Left renal cortex interstitium (tissue), 4 donors: ENCODE data around the gene CENPV. TPM values are rescaled to one million over a fixed set of nuclear protein-coding genes. Genes with fewer than 3 reads are reported as not detected.
"Not testable (repeated sequence)": the region's sequence is repeated elsewhere in the genome, so short reads cannot be mapped to it uniquely, and the experiment has no call there.

Experiments
- DNase-seq, 4 donors: peaks; one replicate each; pipeline ENCODE4 v3.0.0-alpha.2; 2013; ENCODE audit warnings: low read depth in 4 of 4, low spot score in 2 of 4, missing footprints in 1 of 4
- polyA plus RNA-seq, 4 donors: library from polyadenylated mRNA; unstranded; fragments of 120-200 nt; gene quantifications; one replicate each; pipeline ENCODE4 v1.2.1, GENCODE V29; 2013; ENCODE audit not compliant: insufficient read length in 4 of 4

The CENPV gene
- polyA plus RNA-seq, 4 donors = 62.4 to 95.7 (median 76.5) TPM

DNA sequence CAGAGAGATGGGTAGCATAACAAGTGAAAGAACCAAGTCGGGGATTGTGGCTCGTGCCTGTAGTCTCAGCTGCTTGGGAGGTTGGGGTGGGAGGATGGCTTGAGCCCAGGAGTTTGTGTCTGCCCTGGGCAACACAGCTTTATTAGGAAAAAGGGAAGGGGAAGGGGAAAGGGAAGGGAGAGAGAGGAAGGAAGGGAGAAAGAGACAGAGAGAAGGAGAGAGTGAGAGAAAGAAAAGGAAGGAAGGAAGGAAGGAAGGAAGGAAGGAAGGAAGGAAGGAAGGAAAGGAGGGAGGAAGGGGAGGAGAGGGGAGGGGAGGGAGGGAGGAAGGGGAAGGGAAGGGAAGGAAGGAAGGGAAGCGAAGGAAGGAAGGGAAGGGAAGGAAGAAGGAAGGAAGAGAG lies 33.3 kb downstream of the CENPV start:
- DNase-seq = no peak

- DNase-seq = no peak
Observed at GRCh38 chr17:16314859-16315258, 38.4 kb downstream of the CENPV start.

DNA sequence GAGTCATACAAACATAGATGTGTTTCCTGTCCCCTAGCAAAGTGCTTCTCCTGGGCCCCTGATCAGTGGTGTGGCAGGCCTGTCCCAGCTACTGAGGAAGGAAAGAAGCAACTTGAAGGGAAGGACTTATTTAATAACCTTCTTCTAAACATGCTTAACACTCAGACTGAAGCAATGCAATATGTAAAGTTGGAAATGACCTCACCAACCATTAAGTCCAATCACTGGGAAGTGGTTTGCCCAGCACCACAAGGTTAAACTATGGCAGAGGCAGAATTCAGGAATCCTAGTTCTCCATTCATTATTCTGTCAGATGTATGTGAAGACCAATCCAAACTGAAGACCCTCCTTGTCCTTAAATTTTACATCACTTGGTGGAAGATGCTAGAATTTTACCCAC lies 39.1 kb downstream of the CENPV start:
- no peak for DNase-seq

- DNase-seq = peak in 2 of 4 donors; percentile 3 to 7
Observed at GRCh38 chr17:16313139-16314090, 39.9 kb downstream of the CENPV start.

DNA sequence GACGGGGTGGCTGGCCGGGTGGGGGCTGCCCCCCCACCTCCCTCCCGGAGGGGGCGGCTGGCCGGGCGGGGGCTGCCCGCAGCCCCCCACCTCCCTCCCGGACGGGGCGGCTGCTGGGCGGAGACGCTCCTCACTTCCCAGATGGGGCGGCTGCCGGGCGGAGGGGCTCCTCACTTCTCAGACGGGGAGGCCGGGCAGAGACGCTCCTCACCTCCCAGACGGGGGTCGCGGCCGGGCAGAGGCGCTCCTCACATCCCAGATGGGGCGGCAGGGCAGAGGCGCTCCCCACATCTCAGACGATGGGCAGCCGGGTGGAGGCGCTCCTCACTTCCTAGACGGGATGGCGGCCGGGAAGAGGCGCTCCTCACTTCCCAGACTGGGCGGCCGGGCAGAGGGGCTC lies 41.2 kb downstream of the CENPV start:
- DNase-seq = not testable (repeated sequence)

GRCh38 chr17:16306211-16306610 lies 47.1 kb downstream of the CENPV start:
- DNase-seq = no peak

DNA sequence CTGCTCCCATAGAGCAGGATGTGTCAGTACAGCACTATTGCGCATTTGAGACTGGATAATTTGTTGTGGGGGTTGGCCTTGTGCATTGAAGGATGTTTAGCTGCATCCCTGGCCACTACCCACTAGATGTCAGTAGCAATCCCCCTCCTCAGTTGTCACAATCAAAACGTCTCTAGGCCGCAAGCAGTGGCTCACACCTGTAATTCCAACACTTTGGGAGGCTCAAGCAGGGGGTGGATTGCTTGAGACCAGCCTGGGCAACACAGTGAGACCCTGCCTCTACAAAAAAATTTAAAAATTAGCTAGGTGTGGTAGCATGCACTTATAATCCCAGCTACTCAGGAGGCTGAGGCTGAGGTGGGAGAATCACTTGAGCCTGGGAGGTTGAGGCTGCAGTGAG lies 48.4 kb downstream of the CENPV start:
- DNase-seq = no peak

DNA sequence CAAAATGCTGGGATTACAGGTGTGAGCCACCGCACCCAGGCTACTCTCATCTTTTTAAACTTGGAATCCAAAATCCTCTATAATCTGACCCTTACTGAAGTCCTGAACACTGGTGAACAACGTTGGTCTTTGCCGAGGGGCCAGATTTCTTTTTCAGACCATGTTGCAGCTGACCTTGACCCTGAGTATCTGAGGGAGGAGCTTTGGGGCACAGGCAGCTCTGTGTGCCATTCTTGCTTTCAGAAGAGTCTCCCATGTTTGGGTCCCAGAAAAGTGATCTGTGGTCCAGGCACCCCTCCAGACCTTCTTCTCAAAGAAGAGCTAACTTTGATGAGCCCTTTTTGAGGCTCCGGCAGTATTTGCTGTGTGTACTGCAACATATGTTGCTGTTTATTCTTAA lies 50.4 kb downstream of the CENPV start:
- DNase-seq = no peak

- DNase-seq = no peak
Observed at GRCh38 chr17:16301963-16302855, 51.1 kb downstream of the CENPV start.

- no peak for DNase-seq
Observed at GRCh38 chr17:16300554-16300953, 52.7 kb downstream of the CENPV start.

DNA sequence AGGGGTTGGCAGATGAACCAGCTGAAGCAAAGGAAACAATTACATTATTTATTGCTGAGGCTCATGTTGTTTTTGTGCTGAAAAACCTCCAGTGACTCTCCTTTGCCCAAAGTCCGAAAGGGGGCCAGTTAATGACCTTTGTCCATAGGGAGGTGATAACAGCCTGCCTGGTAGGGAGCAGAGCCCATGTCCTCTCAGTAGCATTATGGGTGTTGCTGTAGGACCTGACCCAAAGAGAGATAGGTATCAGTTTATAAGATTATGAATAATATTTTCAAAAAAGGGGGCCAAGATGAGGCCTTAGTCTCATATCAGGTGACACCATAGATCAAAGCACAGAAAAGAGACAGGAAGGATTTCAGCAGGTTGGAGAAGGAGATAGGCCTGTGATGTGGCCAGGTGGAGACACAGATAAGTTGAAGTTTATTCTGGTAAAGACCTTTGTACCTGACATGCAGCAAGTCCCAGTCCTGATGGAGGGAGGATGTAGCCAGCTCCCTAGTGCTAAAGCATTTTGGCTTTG lies 55.1 kb downstream of the CENPV start:
- no peak for DNase-seq

GRCh38 chr17:16297367-16298139 lies 55.7 kb downstream of the CENPV start:
- DNase-seq = no peak

DNA sequence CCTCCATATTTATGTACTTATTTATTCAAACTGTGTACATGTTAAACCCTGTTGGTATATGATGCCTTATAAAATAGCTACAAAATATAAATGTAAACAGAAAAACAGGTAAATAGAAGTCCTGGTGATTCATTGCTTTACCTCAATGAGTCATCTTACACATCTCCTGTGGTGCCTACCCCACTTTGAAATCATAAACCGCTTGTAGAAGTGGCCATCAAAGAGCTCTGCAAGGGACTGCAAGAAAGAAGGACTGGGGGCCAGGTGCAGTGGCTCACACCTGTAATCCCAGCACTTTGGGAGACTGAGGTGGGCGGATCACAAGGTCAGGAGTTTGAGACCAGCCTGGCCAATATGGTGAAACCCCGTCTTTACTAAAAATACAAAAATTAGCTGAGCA lies 57.2 kb downstream of the CENPV start:
- DNase-seq = not testable (repeated sequence)

DNA sequence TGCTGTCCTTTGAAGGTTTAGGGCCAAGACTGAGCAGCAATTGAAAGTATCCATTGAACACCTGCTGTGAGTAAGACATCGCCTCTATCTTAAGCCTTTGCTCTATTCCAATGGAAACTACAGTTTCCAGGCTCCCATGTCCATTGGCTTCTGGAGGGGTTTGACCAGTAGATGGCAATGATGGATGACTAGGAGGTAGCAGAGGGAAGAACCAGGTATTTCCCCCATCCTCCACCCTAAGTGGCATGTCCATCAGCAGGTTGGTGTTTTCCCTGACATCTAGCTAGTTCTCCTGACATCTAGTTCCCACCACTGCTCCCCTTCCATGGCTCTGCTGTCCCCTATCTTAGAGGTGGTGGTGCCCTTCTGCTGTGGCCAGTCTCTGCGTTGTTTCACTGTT lies 58.7 kb downstream of the CENPV start:
- no peak for DNase-seq

GRCh38 chr17:16293931-16294330 lies 59.3 kb downstream of the CENPV start:
- DNase-seq = no peak

Other genes with a start within 250 kb of the CENPV start
- 100 to 1,000 TPM in 2 of 4 donors, 10 to 100 TPM in 2; 90.0 to 115 (median 103) TPM for gene NCOR1, start 137.9 kb downstream of the CENPV start, polyA plus RNA-seq
- 10 to 100 TPM; 21.5 to 47.6 (median 32.6) TPM for gene PIGL, start 136.3 kb downstream of the CENPV start, polyA plus RNA-seq
- gene UBB, start 27.6 kb upstream of the CENPV start, polyA plus RNA-seq = 1,000 to 10,000 TPM; 1,626 to 2,601 (median 2,069) TPM
- gene TRPV2, start 62.1 kb upstream of the CENPV start, polyA plus RNA-seq = 1 to 10 TPM; 2.5 to 3.4 (median 2.8) TPM
- 1 to 10 TPM; 4.4 to 5.4 (median 4.9) TPM for gene LRRC75A, start 138.7 kb upstream of the CENPV start, polyA plus RNA-seq
- gene ZNF287, start 215.7 kb upstream of the CENPV start, polyA plus RNA-seq = 10 to 100 TPM in 2 of 4 donors, 1 to 10 TPM in 2; 8.6 to 11.8 (median 10.0) TPM